Fibroblast of mammary gland (primary cell): ENCODE data around the gene CMKLR1.

Source experiments
- DNase-seq: peaks from one replicate; pipeline ENCODE4 v3.0.0-alpha.2; 2010; ENCODE audit warnings: low read depth
- H3K4me3 ChIP-seq: 2 replicates; pipeline ENCODE4 v1.5.1; 2011; ENCODE audit warnings: low read depth, mild to moderate bottlenecking, low read length, moderate library complexity; ENCODE audit not compliant: control insufficient read depth
- CTCF ChIP-seq: conservative IDR thresholded peaks from 2 replicates; pipeline ENCODE4 v1.5.1; 2011; ENCODE audit warnings: low read depth, low read length, inconsistent platforms; ENCODE audit not compliant: control insufficient read depth, insufficient read depth

The CMKLR1 gene

GRCh38 chr12:108297895-108298760 lies 41.0 kb downstream of the CMKLR1 start:
- TF ChIP-seq CTCF: no peak
- DNase-seq: no peak
- no peak overlapping the region for H3K4me3 ChIP-seq

- no peak for TF ChIP-seq CTCF
- no peak for DNase-seq
- no peak overlapping the region for H3K4me3 ChIP-seq
These were observed 41.7 kb downstream of the CMKLR1 start for GRCh38 chr12:108297424-108297823.

- no peak for DNase-seq
- no peak for TF ChIP-seq CTCF
- no peak overlapping the region for H3K4me3 ChIP-seq
These were observed 42.2 kb downstream of the CMKLR1 start for GRCh38 chr12:108296945-108297344.

- no peak overlapping the region for H3K4me3 ChIP-seq
- no peak for DNase-seq
- no peak for TF ChIP-seq CTCF
These were observed 43.5 kb downstream of the CMKLR1 start for GRCh38 chr12:108295641-108296040.

- TF ChIP-seq CTCF: no peak
- DNase-seq: no peak
- no peak overlapping the region for H3K4me3 ChIP-seq
These were observed 49.6 kb downstream of the CMKLR1 start for GRCh38 chr12:108289350-108290161.

- DNase-seq: no peak
- TF ChIP-seq CTCF: no peak
- H3K4me3 ChIP-seq: no peak overlapping the region
These were observed 51.9 kb downstream of the CMKLR1 start for GRCh38 chr12:108287227-108287626.
